HS-27A (cell line): ENCODE results near the gene HSPB7.
"Not testable (repeated sequence)": the region's sequence is repeated elsewhere in the genome, so short reads cannot be mapped to it uniquely, and the experiment has no call there.

ENCODE experiments used
- DNase-seq: peaks from one replicate; pipeline ENCODE4 v3.0.0-alpha.2; 2012; ENCODE audit warnings: low read depth, missing footprints

HSPB7 gene

DNA sequence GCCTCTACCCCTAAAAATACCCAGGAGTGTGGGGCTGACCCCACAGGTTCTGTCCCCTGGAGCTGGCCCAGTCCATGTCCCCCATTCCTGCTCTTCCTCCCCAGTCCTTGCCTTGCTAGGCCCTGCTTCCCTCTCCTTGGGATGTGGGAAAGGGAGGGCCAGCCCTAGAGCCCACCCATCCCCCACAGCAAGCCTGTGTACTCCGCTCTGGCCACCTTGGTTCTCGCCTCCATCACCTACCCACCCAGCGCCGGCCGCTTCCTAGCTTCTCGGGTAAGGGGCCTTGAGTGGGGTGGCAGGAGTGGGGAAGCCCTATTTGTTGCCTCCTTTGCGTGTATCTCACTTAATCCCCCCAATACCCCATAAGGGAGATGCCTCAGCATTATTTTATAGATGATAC, 32.5 kb upstream of the HSPB7 start:
- DNase-seq = no peak

DNA sequence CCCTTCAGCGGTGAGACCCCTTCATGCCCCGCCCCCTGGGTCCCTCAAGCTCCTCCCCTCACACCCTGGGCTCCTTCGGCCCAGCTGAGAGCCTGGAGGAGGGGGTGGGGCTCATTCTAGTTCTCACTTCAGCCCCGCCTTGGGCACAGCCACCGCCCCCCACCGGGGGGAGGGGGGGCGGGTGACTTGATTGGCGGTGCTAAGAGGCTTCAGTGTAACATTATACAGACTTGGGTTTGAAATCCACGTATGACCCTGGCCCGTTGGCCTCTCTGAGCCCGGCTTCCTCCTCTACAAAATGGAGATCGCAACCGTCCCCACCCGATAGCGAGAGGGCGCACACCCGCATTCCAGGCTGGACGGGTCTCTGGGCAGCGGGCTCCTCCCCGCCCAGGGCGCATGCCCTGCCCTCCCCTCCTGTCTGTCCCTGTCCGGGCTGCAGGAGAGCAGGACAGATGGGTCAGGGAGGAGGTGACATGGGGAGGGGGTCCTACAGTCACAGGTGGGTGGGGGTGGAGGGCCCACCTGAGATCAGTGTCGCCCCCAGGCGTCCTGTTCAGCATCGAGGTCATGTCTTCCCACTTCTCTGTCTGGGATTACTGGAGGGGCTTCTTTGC, 30.8 kb upstream of the HSPB7 start:
- DNase-seq = no peak

DNA sequence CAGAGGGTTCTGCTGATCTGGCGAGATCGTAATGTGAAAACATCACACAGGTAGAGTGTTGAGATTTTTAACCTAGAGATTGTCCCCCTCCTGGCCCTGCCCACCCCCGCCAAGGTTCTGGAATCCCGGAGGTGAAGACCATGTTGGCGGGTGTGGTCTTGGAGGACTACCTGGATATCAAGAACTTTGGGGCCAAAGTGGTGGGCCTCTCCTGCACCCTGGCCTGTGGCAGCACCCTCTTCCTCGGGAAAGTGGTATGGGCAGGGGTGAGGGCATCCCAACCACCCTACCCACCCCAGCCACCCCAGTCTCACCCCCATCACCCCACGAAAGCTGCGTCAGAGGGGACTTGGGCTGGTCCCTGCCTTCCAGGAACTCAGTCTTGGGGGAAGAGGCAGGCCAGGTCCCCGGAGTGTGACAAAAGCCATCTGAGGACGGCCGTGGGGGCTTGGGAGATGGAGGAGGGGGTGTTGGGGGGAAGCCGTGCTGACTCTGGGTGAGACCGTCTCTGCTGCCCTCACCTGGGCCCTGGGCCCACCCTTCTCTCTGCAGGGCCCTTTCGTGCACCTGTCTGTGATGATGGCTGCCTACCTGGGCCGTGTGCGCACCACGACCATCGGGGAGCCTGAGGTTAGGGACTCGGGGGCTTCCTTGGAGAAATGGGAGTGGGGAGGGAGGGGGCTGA, 30.1 kb upstream of the HSPB7 start:
- DNase-seq = no peak

- no peak for DNase-seq
Measured at GRCh38 chr1:16046842-16047241, 29.0 kb upstream of the HSPB7 start.

DNA sequence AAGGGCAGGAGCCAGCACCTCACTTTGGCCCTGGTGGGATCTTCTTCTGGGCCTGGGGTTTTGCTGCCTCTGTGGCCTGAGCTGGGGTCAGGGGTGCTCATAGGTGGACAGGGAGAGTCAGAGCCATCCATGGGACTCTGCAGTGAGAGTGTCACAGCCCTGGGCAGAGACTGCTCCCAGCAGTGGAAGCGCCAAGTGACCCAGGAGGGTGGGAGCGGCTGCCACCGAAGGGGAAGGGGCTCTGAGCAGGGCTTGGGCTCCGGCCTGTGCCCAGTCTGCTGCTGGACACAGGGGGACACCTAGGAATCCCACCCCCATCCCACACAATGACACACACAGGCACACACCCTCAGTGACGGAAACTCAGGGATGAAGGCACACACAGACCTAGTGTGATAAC, 26.1 kb upstream of the HSPB7 start:
- DNase-seq = no peak

- DNase-seq = no peak
Measured at GRCh38 chr1:16043521-16043920, 25.7 kb upstream of the HSPB7 start, which contains the start of gene CLCNKB. Gene CLCNKB (plus strand): TSS chr1:16043782. CDS start chr1:16044493, 711 bp downstream.

- not testable (repeated sequence) for DNase-seq
Measured at GRCh38 chr1:16042654-16043053, 24.8 kb upstream of the HSPB7 start.

GRCh38 chr1:16042096-16042495, 24.3 kb upstream of the HSPB7 start:
- no peak for DNase-seq

- no peak for DNase-seq
Measured at GRCh38 chr1:16041200-16041599, 23.4 kb upstream of the HSPB7 start.

- not testable (repeated sequence) for DNase-seq
Measured at GRCh38 chr1:16039871-16040270, 22.0 kb upstream of the HSPB7 start.

- no peak for DNase-seq
Measured at GRCh38 chr1:16038620-16038912, 20.7 kb upstream of the HSPB7 start.

GRCh38 chr1:16036461-16036860, 18.6 kb upstream of the HSPB7 start:
- not testable (repeated sequence) for DNase-seq

GRCh38 chr1:16033103-16033632, 15.3 kb upstream of the HSPB7 start:
- DNase-seq = not testable (repeated sequence)

GRCh38 chr1:16032388-16033102, 14.7 kb upstream of the HSPB7 start:
- DNase-seq = peak; percentile 66

DNA sequence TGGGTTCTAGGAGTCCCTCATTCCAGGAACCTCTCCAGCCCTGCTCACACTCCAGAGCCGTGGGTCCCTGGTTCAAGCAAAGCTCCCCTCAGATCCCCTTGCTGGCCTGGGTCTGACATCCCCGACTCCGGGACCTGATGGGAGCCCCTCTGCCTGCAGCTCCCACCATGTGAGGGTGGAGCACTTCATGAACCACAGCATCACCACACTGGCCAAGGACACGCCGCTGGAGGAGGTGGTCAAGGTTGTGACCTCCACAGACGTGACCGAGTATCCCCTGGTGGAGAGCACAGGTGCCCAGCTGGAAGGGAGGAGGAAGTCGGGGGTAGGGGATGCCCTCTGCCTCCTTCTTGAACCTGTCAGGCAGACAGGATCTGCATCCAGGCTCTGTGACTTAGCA, 13.7 kb upstream of the HSPB7 start:
- no peak for DNase-seq

DNA sequence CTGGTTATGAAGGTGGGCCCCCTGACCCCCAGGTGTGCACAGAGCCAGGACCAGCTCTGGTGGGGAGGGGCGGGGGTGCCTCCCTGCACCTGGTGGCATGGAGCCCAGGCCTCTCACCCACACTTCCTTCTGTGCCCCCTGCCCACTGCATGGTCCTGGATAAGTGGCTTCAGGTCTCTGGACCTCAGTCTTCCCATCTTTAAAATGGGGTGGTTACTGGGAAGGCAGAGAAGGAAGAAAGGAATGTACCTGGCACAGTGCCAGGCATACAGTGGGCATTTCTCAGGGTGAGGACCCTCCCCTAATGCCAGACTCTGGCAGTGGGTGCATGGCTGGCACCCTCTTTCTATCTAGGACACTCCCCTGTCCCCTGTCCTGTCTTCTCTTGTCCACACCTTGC, 11.4 kb upstream of the HSPB7 start:
- DNase-seq = no peak

DNA sequence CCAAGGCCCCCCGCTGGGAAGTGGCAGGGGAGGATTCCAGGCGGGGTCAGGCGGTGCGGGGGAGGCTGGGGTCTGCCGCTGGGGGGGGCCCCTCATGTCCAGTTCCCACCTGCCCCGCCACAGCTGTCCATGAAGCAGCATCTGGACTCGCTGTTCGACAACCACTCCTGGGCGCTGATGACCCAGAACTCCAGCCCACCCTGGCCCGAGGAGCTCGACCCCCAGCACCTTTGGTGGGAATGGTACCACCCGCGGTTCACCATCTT, 11.1 kb upstream of the HSPB7 start:
- not testable (repeated sequence) for DNase-seq

GRCh38 chr1:16028237-16029002, 10.6 kb upstream of the HSPB7 start:
- no peak for DNase-seq

- no peak for DNase-seq
Measured at GRCh38 chr1:16026723-16027484, 9.1 kb upstream of the HSPB7 start.

GRCh38 chr1:16026302-16026701, 8.5 kb upstream of the HSPB7 start:
- DNase-seq = not testable (repeated sequence)

GRCh38 chr1:16023050-16023653, 5.3 kb upstream of the HSPB7 start:
- DNase-seq = no peak
